Peyer's patch (tissue), 4 donors: Measurements from ENCODE around the gene PIAS3.

Source experiments
- CTCF ChIP-seq, 6 experiments: fragments of 450-650 bp in 4 of 6; fragments of 200-600 bp in 2 of 6; sonication (generic) in 1 of 6; IDR thresholded peaks; one replicate each; pipeline ENCODE4 v1.5.1; 2017 to 2019; ENCODE audit warnings: antibody characterized with exemption in 6 of 6, mild to moderate bottlenecking in 3 of 6, moderate library complexity in 1 of 6
- POLR2A ChIP-seq, 2 donors: fragments of 450-650 bp; IDR thresholded peaks; one replicate each; pipeline ENCODE4 v1.5.1; 2017; ENCODE audit warnings: antibody characterized with exemption in 2 of 2, mild to moderate bottlenecking in 2 of 2, moderate library complexity in 2 of 2

- no peak for TF ChIP-seq CTCF (IDR thresholded peaks at IDR 0.05)
- TF ChIP-seq POLR2A (IDR thresholded peaks at IDR 0.05), result no peak
These were observed 39.1 kb upstream of the PIAS3 start for GRCh38 chr1:145897969-145898368.
